Neural cell (in vitro differentiated cells): ENCODE measurements around the gene CPHXL2. TPM values are rescaled to one million over a fixed set of nuclear protein-coding genes. Genes with fewer than 3 reads are reported as not detected.

ENCODE experiments used
- H2AFZ ChIP-seq: fragments of 200-600, 300-800 bp; sonication (generic), shearing (Covaris generic); 2 replicates; pipeline ENCODE4 v1.6.0; 2014; ENCODE audit warnings: low read depth, mild to moderate bottlenecking, antibody characterized with exemption, low read length, moderate library complexity
- H3F3A ChIP-seq: fragments of 200-600 bp; shearing (Covaris generic); 2 replicates; pipeline ENCODE4 v1.6.1; 2016; ENCODE audit warnings: mild to moderate bottlenecking, moderate library complexity, mixed read lengths, antibody characterized with exemption, low read length; ENCODE audit not compliant: insufficient read depth, poor library complexity, severe bottlenecking
- H3K27ac ChIP-seq: fragments of 200-600, 300-800 bp; sonication (generic), shearing (Covaris generic); 2 replicates; pipeline ENCODE4 v1.5.1; 2014; ENCODE audit warnings: mild to moderate bottlenecking, low read length, moderate library complexity
- H3K27me3 ChIP-seq: fragments of 300-800, 200-600 bp; sonication (generic), shearing (Covaris generic); 2 replicates; pipeline ENCODE4 v1.6.0; 2014; ENCODE audit warnings: mild to moderate bottlenecking, low read depth, low read length, moderate library complexity; ENCODE audit not compliant: insufficient read depth
- H3K36me3 ChIP-seq: fragments of 300-800, 200-600 bp; sonication (generic), shearing (Covaris generic); 2 replicates; pipeline ENCODE4 v1.5.1; 2014; ENCODE audit warnings: mild to moderate bottlenecking, antibody characterized with exemption, low read length, moderate library complexity; ENCODE audit not compliant: insufficient read depth
- H3K4me2 ChIP-seq: fragments of 300-800, 200-600 bp; sonication (generic), shearing (Covaris generic); 2 replicates; pipeline ENCODE4 v1.6.0; 2014; ENCODE audit warnings: mild to moderate bottlenecking, low read length
- H3K4me3 ChIP-seq: fragments of 300-800, 200-600 bp; sonication (generic), shearing (Covaris generic); 2 replicates; pipeline ENCODE4 v1.5.1; 2014; ENCODE audit warnings: mild to moderate bottlenecking, low read length, moderate library complexity
- H3K79me2 ChIP-seq: fragments of 200-600 bp; shearing (Covaris generic); replicated peaks from 2 replicates; pipeline ENCODE4 v1.6.0; 2014; ENCODE audit warnings: mild to moderate bottlenecking, low read length, moderate library complexity; ENCODE audit not compliant: insufficient read depth
- H3K9ac ChIP-seq: fragments of 300-800, 200-600 bp; sonication (generic), shearing (Covaris generic); 2 replicates; pipeline ENCODE4 v1.6.1; 2016; ENCODE audit warnings: mild to moderate bottlenecking, low read length, mixed read lengths
- H3K9me2 ChIP-seq: fragments of 200-600 bp; shearing (Covaris generic); 2 replicates; pipeline ENCODE4 v1.6.1; 2016; ENCODE audit warnings: mild to moderate bottlenecking, low read length, mixed read lengths; ENCODE audit not compliant: insufficient read depth
- H3K9me3 ChIP-seq: fragments of 200-600, 300-800 bp; sonication (generic), shearing (Covaris generic); 2 replicates; pipeline ENCODE4 v1.6.1; 2016; ENCODE audit warnings: mild to moderate bottlenecking, mixed run types, low read length, moderate library complexity, mixed read lengths
- H4K20me1 ChIP-seq: fragments of 200-600 bp; shearing (Covaris generic); 2 replicates; pipeline ENCODE4 v1.6.1; 2016; ENCODE audit warnings: mild to moderate bottlenecking, mixed run types; ENCODE audit not compliant: insufficient read depth
- EP300 ChIP-seq: fragments of 450-650 bp; conservative IDR thresholded peaks from 2 replicates; pipeline ENCODE4 v1.6.1; 2014; ENCODE audit warnings: antibody characterized with exemption, mild to moderate bottlenecking, moderate library complexity; ENCODE audit not compliant: poor library complexity, severe bottlenecking
- EZH2 ChIP-seq: fragments of 200-600, 300-800 bp; shearing (Covaris generic), sonication (generic); IDR thresholded peaks from 2 replicates; pipeline ENCODE4 v1.6.1; 2014; ENCODE audit warnings: antibody characterized with exemption, low read length, borderline replicate concordance, mild to moderate bottlenecking; ENCODE audit not compliant: insufficient read depth, poor library complexity, severe bottlenecking
- MXI1 ChIP-seq: fragments of 450-650 bp; conservative IDR thresholded peaks from 2 replicates; pipeline ENCODE4 v1.6.1; 2014; ENCODE audit warnings: antibody characterized with exemption, mild to moderate bottlenecking; ENCODE audit not compliant: poor library complexity, severe bottlenecking
- POLR2AphosphoS5 ChIP-seq: IDR thresholded peaks from 2 replicates; pipeline ENCODE4 v1.6.1; 2012
- RAD21 ChIP-seq: fragments of 450-650 bp; conservative IDR thresholded peaks from 2 replicates; pipeline ENCODE4 v1.6.1; 2014; ENCODE audit warnings: antibody characterized with exemption, mild to moderate bottlenecking, moderate library complexity
- SMC3 ChIP-seq: fragments of 450-650 bp; conservative IDR thresholded peaks from 2 replicates; pipeline ENCODE4 v1.6.1; 2014; ENCODE audit warnings: antibody characterized with exemption, mild to moderate bottlenecking, moderate library complexity; ENCODE audit not compliant: poor library complexity
- polyA plus RNA-seq: library from polyadenylated mRNA; depleted of rRNA; stranded (reverse); fragments of >200 nt; gene quantifications from 2 replicates; pipeline ENCODE4 v1.2.3, GENCODE V29; 2014
- TF ChIP-seq, protein P1 (sequence below): fragments of 450-650 bp; IDR thresholded peaks from 2 replicates; pipeline ENCODE4 v1.5.1; 2014; ENCODE audit warnings: antibody characterized with exemption, mild to moderate bottlenecking, moderate library complexity; ENCODE audit not compliant: poor library complexity, severe bottlenecking
- TF ChIP-seq, protein P2 (sequence below): IDR thresholded peaks from 2 replicates; pipeline ENCODE4 v1.6.1; 2012; ENCODE audit warnings: borderline replicate concordance

Gene CPHXL2
- polyA plus RNA-seq, 1 donor from 2014 or later = not detected

DNA sequence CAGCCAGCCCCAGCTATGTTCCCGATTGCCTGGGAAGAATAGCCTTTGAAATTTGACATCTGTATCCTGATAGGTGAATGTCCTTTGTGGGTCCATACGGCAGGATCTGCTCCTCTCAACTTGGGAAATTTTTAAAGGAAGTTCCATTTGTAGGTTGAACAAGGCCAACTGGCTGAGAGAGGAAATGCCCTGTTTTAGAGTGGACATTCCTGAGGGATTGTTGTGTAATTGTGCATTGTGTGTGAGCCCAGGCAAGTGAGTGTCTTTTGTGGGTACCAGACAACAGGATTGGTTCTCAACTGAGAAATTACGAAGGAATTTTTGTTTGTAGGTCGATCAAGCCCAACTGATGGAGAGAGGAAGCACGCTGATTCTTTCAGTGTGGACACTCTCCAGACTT lies 2.6 kb upstream of the CPHXL2 start:
- Histone ChIP-seq H3K36me3 (no peaks in the 10 kb centered on the region), H3K27me3 (no peaks in the 10 kb centered on the region), H4K20me1 (no peaks in the 10 kb centered on the region), H3K9me3 (no peaks in the 10 kb centered on the region), H3K27ac (no peak overlapping the region), H3K79me2 (no peaks in the 10 kb centered on the region), H3F3A (no peaks in the 10 kb centered on the region), H3K9ac (no peak overlapping the region), H3K9me2 (no peaks in the 10 kb centered on the region), H2AFZ (no peak overlapping the region), H3K4me3 (no peak overlapping the region), H3K4me2 (no peak overlapping the region)
- TF ChIP-seq POLR2AphosphoS5 (no peak), EP300 (no peak), RAD21 (no peak)
- TF ChIP-seq, protein P1, sequence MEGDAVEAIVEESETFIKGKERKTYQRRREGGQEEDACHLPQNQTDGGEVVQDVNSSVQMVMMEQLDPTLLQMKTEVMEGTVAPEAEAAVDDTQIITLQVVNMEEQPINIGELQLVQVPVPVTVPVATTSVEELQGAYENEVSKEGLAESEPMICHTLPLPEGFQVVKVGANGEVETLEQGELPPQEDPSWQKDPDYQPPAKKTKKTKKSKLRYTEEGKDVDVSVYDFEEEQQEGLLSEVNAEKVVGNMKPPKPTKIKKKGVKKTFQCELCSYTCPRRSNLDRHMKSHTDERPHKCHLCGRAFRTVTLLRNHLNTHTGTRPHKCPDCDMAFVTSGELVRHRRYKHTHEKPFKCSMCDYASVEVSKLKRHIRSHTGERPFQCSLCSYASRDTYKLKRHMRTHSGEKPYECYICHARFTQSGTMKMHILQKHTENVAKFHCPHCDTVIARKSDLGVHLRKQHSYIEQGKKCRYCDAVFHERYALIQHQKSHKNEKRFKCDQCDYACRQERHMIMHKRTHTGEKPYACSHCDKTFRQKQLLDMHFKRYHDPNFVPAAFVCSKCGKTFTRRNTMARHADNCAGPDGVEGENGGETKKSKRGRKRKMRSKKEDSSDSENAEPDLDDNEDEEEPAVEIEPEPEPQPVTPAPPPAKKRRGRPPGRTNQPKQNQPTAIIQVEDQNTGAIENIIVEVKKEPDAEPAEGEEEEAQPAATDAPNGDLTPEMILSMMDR = no peak

DNA sequence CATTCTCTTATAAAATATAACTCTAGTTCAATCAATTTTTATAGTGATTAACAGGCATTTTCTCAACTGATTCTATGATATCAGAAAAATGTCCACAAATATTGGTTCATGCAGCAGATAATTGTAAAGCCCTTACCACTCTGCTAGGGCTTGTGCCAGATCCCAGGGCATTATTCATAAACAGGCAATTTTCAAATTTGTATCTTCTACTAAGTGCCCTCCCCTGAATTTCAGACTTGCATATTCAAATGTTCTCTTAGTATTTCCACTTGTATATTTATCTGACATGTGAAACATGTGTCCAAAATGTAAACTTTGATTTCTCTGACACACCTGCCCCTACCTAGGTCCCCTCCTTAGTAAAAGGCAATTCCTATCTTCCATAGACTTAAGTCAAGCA lies 9.3 kb downstream of the CPHXL2 start:
- Histone ChIP-seq H3K79me2 (no peaks in the 10 kb centered on the region), H3F3A (no peaks in the 10 kb centered on the region), H3K27me3 (no peaks in the 10 kb centered on the region), H2AFZ (no peak overlapping the region), H4K20me1 (no peaks in the 10 kb centered on the region), H3K4me3 (no peak overlapping the region), H3K9ac (no peak overlapping the region), H3K4me2 (no peak overlapping the region), H3K36me3 (no peaks in the 10 kb centered on the region), H3K27ac (no peak overlapping the region), H3K9me3 (no peaks in the 10 kb centered on the region), H3K9me2 (no peaks in the 10 kb centered on the region)
- TF ChIP-seq, protein P1 = no peak
- TF ChIP-seq EZH2 = no peak
- TF ChIP-seq RAD21 = no peak
- no peak for TF ChIP-seq EP300
- TF ChIP-seq POLR2AphosphoS5 = no peak
- TF ChIP-seq MXI1 = no peak
- TF ChIP-seq, protein P2, sequence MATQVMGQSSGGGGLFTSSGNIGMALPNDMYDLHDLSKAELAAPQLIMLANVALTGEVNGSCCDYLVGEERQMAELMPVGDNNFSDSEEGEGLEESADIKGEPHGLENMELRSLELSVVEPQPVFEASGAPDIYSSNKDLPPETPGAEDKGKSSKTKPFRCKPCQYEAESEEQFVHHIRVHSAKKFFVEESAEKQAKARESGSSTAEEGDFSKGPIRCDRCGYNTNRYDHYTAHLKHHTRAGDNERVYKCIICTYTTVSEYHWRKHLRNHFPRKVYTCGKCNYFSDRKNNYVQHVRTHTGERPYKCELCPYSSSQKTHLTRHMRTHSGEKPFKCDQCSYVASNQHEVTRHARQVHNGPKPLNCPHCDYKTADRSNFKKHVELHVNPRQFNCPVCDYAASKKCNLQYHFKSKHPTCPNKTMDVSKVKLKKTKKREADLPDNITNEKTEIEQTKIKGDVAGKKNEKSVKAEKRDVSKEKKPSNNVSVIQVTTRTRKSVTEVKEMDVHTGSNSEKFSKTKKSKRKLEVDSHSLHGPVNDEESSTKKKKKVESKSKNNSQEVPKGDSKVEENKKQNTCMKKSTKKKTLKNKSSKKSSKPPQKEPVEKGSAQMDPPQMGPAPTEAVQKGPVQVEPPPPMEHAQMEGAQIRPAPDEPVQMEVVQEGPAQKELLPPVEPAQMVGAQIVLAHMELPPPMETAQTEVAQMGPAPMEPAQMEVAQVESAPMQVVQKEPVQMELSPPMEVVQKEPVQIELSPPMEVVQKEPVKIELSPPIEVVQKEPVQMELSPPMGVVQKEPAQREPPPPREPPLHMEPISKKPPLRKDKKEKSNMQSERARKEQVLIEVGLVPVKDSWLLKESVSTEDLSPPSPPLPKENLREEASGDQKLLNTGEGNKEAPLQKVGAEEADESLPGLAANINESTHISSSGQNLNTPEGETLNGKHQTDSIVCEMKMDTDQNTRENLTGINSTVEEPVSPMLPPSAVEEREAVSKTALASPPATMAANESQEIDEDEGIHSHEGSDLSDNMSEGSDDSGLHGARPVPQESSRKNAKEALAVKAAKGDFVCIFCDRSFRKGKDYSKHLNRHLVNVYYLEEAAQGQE = no peak
- no peak for TF ChIP-seq SMC3
